Pulmonary artery endothelial cell (primary cell): ENCODE measurements around the gene AKT1. TPM values are rescaled to one million over a fixed set of nuclear protein-coding genes. Genes with fewer than 3 reads are reported as not detected.

Experiments
- DNase-seq: peaks from one replicate; pipeline ENCODE4 v3.0.0-alpha.2; 2011; ENCODE audit warnings: low read depth, low spot score
- total RNA-seq: library from RNA; depleted of rRNA; stranded (reverse); fragments of >200 nt; gene quantifications from 2 replicates; pipeline ENCODE4 v1.2.3, GENCODE V29; 2014

AKT1 gene
- total RNA-seq, 1 donor from 2014 or later, result 229 TPM

DNA sequence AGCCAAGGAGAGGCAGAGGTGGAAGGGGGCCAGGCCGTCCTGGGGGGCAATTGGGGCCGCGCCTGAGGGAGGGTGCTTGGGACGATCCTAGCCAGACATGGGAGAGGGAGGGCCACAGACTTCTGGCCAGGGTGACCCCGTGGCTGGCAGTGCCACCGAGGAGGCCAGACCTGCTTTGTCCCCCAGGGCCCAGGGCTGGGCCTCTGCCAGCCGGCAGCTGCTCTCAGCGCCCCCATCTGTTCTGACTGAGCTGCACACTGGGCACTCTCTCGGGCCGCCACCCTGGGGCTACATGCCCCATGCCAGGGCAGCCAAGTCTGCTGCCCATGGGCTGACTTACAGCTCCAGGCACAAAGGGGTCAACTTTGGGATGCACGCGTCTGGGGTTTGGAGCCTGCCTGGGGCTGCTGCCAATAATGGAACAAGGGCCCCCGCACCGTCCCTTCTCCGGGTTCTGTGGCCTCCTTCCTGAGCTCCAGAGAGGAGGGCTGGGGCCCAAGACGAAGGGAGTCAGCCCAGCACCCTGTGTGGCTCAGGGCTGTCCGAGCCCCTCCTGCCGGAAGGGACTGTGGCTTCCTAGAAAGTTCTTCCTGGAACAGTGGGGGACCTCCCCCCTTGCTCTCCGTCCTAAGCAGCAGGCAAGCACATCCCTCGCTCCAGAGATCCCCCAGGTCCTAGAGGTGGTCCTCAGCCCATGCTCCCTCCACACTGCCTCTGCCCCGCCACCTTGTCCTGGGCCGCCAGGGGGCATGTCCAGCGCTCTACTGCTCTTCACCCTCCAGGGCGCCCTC, 70.4 kb downstream of the AKT1 start:
- no peak for DNase-seq

- no peak for DNase-seq
These were observed 71.1 kb downstream of the AKT1 start for GRCh38 chr14:104724407-104724980.

DNA sequence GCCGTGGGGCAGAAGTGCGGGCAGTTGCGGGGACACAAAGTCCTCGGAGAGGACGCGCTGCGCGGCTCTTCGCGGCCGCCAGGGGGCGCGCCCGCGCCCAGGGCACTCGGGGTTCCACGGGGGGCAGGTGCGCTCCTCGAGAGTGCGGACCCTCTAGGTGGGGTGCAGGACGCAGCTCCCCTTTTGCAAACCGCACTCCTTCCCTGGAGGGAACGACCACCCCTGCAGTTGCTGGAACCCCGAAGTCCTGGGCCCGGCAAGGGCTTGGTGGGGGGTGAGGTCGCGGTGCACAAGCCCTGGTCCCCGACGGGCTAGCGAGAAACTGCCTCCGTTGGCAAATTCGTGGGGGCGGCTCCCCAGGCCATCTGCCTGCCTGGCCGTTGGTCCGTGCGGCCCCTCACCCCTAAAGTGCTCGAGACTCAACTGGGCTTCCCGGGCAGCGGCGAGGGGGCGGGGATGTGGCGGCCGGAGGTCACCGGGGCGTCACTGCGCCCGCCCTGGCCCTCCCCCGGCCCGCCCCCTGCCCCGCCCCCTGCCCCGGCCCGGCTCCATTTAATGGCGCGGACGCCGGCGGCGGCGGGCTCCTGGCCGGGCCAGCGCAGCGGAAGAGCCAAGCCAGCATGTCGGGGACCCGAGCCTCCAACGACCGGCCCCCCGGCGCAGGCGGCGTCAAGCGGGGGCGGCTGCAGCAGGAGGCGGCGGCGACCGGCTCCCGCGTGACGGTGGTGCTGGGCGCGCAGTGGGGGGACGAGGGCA, 71.7 kb downstream of the AKT1 start, which contains the start of gene ADSS1:
ADSS1 (plus strand) TSS at position 579 of the 756 bp plus-strand sequence; CDS start at position 621, 42 bp downstream.
- no peak for DNase-seq

GRCh38 chr14:104722938-104723650, 72.5 kb downstream of the AKT1 start:
- no peak for DNase-seq

GRCh38 chr14:104721505-104722431, 73.8 kb downstream of the AKT1 start:
- no peak for DNase-seq

Other genes starting within 250 kb of the AKT1 start
- gene C14orf180, start 216.0 kb downstream of the AKT1 start, total RNA-seq, result not detected in 2 replicates
- 0.13 TPM in 1 of 2 replicates, not detected in the other for gene TMEM179, start 191.0 kb downstream of the AKT1 start, total RNA-seq
- gene INF2, start 106.1 kb downstream of the AKT1 start, total RNA-seq, result 48.9 and 67.8 TPM in 2 replicates
- 1.2 and 2.8 TPM in 2 replicates for gene ADSS1, start 71.5 kb downstream of the AKT1 start, total RNA-seq
- 87.3 and 95.4 TPM in 2 replicates for gene SIVA1, start 42.6 kb downstream of the AKT1 start, total RNA-seq
- 3.9 and 5.2 TPM in 2 replicates for gene ZBTB42, start 5.4 kb upstream of the AKT1 start, total RNA-seq
- 17.1 and 19.0 TPM in 2 replicates for gene CEP170B, start 69.5 kb upstream of the AKT1 start, total RNA-seq
- gene PLD4, start 129.1 kb upstream of the AKT1 start, total RNA-seq, result under 0.01 and 0.04 TPM in 2 replicates
- 91.8 and 94.3 TPM in 2 replicates for gene AHNAK2, start 182.6 kb upstream of the AKT1 start, total RNA-seq
- 2.6 and 5.5 TPM in 2 replicates for gene CLBA1, start 190.0 kb upstream of the AKT1 start, total RNA-seq
- gene CDCA4, start 225.3 kb upstream of the AKT1 start, total RNA-seq, result 50.5 and 59.4 TPM in 2 replicates